GM19438 (cell line): ENCODE measurements around the gene BST1.
A peak's percentile ranks its signal among the peaks of the same experiment; 100 is the strongest.

Experiments
- ATAC-seq: cut with Tn5 transposase; IDR thresholded peaks from one replicate; pipeline ENCODE4 v1.9.1; 2021; ENCODE audit warnings: low read depth; ENCODE audit not compliant: unreplicated experiment

The BST1 gene

DNA sequence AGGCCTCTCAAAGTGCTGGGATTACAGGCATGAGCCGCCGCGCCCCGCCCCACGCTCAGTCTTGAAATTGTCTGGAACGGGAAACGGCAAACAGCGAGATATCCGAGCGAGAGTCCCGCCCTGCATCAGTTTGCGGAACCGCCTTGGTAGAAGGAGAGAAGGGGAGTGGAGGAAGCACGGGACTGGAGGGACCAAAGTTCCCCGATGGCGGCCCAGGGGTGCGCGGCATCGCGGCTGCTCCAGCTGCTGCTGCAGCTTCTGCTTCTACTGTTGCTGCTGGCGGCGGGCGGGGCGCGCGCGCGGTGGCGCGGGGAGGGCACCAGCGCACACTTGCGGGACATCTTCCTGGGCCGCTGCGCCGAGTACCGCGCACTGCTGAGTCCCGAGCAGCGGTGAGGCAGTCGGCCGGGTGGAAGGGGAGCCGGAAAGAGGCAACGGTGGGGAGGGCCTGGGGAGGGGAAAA lies at the start of gene BST1:
TSS of gene BST1 (plus strand) at position 125 of the 463 bp plus-strand sequence. CDS start at position 205, 80 bp downstream.
- peak; percentile 81 for ATAC-seq

DNA sequence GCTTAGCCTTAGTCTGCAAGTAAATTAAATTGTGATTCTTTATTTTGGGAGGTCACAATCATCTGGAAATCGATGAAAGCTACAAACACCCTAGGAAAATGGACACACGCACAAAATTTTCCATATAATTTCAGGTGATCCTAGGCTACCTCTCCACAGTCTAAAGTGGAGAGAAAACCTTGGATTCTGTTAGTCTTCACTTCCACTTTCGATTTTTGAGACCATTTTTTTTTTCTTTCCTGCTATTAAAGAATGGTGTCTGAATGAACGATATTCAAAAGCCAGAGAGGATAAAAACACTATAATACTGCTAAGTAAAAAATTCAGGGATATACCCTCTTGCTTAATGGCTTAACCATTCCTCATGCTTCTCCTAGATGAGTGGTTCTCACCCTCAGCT lies 49.4 kb upstream of the BST1 start:
- ATAC-seq, result no peak

- peak; percentile 18 for ATAC-seq
These were observed 48.8 kb upstream of the BST1 start for GRCh38 chr4:15653864-15654592.

DNA sequence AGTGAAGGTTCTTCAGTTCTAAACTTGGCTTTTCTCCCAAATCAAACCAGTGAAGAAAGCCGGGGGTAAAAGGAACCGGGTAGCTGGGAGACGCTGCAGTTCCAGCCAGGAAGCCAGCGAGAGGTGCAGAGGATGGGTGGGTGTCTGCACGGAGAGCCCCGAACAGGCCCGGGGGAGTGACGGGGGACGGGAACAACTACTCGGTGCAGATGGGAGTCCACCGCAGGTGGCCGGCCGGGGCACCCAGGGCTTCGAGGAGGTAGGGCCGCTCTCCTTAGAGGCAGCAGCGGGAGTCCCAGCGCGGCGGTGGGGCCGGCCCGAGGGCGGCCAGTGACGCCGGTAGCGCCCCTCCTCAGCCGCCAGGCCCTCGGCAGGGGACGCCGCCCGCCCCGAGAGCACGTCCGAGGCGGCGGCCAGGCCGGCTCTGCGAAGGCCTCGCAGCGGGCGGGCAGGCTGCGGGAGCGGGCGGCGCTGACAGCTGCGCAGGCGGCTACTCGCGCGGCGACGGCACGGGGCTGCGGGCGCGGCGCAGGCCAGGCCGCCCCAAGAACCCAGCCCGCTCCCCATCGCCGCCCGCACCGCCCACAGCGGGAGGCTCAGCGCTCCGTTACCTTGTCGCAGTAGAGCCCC lies 48.2 kb upstream of the BST1 start:
- peak; percentile 46 for ATAC-seq

DNA sequence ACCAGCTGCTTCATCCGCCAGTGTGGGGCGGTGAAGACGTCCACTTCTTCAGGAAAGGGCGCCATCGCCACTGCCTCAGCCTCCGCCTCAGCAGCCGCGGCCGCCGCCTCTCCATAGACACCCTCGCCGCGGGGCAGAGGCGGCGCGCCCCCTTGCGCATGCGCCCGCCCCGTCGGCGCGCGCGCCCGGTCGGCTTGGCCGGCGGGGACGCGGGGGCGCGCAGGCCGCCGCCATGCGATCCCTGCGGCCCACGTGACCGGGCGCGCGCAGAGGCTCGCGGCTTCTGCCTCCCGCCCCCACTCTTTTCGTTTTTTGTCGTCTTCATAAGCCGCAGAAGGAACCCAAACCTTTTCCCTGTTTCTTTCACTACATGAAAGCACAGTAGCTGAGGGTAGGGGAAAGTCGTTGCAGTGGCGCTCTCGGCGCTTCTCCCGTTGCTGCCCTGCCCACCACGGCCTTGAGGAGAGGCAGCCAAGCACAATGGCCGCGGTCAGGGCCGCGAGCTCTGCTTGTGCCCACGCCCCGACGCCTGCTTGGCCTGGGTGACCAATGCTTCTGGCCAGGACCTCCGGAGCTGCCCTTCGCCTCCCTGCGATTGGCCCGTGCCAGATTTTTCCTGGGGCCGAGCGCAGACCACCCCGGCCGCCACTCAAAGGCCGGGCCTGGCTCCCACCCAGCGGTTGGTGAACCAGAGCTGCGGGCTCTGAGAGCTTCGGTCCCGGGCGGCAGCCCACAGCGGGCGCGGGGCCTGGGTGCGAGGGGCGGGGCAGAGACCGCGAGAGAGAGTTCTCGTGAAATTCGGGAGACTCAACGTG lies 47.4 kb upstream of the BST1 start, which contains the start of gene FBXL5:
TSS of gene FBXL5 (minus strand) at position 135 of the 815 bp plus-strand sequence. CDS start at position 65, 70 bp downstream.
- peak; percentile 65 for ATAC-seq

DNA sequence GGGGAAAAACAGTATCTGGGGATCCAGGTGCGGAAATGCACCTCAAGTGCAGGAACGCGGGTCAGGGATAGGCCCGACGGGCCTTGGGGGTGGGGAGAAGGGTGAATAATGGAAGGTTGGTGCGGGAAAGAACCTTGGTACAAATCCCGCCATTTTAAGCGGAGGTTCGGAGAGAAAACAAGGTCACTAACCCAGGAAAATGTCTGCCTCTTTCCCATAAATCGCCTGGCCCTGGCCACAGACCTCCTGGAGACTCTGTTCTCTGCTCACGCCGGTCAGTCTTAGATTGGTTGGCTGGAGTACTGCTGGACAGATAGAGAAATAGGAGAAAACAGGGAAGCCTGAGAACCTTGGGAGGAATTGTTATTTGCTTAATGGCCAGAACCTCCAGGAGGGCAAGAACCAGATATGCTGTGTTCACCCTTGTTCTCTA lies 46.8 kb upstream of the BST1 start:
- ATAC-seq, result no peak

GRCh38 chr4:15657366-15657765 lies 45.5 kb upstream of the BST1 start:
- ATAC-seq, result no peak

DNA sequence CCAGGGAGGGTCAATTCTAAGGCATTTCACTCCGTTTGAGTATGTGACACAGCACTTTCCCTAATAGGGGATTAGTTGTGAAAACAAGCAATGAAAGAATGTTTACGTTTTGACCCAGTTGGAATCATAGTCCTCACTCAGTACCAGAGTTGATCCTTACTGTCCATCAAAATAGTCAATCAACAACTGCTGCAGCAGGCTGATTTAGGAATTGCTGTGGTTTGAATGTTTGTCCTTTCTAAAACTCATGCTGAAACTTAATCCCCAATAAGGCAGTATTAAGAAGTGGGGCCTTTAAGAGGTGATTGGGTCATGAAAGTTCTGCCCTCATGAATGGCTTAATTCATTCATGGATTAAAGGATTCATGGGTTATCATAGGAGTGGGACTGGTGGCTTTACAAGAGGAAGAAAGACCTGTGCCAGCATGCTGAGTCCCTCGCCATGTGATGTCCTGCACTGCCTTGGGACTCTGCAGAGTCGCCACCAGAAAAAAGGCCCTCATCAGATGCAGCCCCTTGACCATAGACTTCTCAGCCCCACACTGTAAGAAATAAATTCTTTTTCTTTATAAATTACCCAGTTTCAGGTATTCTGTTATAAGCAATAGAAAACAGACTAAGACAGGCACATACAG lies 44.6 kb upstream of the BST1 start:
- ATAC-seq, result no peak

DNA sequence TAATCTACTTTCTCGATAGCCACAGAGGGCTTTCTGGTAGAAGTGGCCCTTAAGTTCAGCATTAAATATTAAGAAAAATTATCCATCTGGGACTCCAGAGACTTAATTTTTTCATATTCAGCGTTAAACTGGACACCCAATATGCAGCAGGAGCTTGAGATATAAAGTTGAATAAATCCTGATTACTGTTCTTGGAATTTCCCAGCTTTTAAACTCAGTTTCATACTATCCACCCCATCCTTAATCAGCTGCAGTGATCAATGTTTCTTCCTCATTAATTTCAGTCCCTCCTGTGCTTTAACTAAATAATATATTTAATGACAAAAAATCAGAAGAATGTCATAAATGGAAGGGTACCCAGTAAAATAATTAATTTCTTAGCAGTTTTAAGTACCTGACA lies 44.1 kb upstream of the BST1 start:
- no peak for ATAC-seq

- no peak for ATAC-seq
These were observed 42.9 kb upstream of the BST1 start for GRCh38 chr4:15659768-15660570.

DNA sequence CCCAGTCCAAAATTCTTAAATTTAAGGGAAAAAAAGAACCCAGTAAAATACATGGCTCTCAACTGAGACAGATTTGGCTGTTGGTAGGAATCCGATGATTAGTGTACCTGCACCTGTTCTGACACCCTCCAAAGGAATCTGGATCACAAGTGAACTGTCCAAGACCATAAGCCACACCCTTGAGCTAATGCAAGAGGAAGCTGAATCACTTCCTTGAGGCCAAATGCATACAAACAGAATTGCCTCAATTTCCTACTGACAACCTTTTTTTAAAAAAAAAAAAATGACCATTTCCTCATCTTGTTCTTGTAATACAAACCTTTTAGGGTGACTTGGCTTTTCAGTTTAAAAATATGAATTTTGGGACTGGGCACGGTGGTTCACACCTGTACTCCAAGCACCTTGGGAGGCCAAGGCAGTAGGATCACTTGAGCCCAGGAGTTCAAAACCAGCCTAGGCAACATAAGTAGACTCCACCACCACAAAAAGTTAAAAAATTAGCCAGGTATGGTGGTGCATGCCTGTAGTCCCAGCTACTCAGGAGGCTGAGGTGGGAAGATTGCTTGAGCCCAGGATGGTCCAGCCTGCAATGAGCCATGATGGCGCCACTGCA lies 37.0 kb upstream of the BST1 start:
- no peak for ATAC-seq

- no peak for ATAC-seq
These were observed 35.9 kb upstream of the BST1 start for GRCh38 chr4:15667006-15667405.

- ATAC-seq, result no peak
These were observed 34.1 kb upstream of the BST1 start for GRCh38 chr4:15668566-15669435.

GRCh38 chr4:15670576-15670975 lies 32.3 kb upstream of the BST1 start:
- ATAC-seq, result no peak

DNA sequence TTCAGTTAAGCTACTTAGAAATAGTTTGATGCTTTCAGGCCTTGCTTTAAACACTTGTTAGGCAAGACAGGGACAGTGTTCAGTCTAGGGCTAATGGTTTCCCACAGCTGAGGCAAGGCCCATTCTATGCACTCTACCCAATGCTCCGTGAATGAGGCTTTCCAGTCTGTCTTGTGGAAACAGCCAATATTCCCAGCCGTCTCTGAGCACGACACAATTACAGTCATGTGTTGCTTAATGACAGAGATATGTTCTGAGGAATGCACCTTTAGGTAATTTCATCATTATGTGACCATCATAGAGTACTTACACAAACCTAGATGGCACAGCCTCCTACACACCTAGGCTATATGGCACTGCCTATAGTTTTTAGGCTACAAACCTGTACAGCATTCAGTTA lies 30.8 kb upstream of the BST1 start:
- no peak for ATAC-seq

DNA sequence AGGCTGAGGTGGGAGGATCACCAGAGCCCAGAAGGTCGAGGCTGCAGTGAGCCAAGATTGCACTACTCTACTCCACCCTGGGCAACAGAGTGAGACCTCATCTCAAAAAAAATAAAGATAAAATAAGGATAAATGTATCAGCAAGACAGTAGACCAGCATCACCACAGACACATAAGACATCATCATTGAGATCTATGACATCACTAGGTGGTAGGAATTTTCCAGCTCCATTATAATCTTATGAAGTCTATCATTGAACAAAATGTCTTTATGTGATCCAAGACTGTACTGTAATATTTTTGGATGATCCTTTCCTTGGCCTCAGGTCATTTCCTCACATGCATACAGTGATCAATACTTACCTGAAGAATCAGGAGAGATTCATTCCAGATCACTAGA lies 29.5 kb upstream of the BST1 start:
- no peak for ATAC-seq

DNA sequence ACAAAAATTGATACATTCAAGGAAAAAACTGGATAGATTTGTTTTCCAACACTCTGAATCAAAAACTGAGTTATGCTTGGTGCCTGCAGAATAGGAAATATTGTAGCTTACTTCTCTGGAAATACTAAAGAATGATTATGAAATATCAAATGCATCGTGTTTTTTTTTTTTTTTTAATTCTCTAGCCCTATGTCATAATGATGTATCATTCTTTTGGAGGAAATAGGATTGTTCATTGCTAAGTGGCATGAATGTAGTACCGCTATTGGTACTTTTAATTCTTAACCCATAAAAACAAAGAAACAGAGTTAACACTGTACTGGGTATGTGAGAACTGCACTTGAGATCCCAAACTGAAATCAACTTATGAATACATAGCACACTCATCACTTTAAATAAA lies 28.8 kb upstream of the BST1 start:
- no peak for ATAC-seq

GRCh38 chr4:15674926-15675325 lies 27.9 kb upstream of the BST1 start:
- ATAC-seq, result no peak

GRCh38 chr4:15675356-15675755 lies 27.5 kb upstream of the BST1 start:
- ATAC-seq, result no peak
